Testis (tissue), 2 donors: ENCODE data around the gene CLCA2.

ENCODE experiments used
- CTCF ChIP-seq, 3 experiments: fragments of 450-650 bp in 2 of 3; fragments of 200-600 bp in 1 of 3; sonication (generic) in 1 of 3; IDR thresholded peaks; one replicate each; pipeline ENCODE4 v1.5.1; 2016 to 2019; ENCODE audit warnings: antibody characterized with exemption in 3 of 3, mild to moderate bottlenecking in 2 of 3, moderate library complexity in 1 of 3
- POLR2A ChIP-seq: fragments of 450-650 bp; IDR thresholded peaks from one replicate; pipeline ENCODE4 v1.6.1; 2017; ENCODE audit warnings: antibody characterized with exemption, mild to moderate bottlenecking, moderate library complexity

- TF ChIP-seq CTCF (IDR thresholded peaks at IDR 0.05), result no peak
- TF ChIP-seq POLR2A, result no peak
Measured at GRCh38 chr1:86472152-86472551, 48.2 kb downstream of the CLCA2 start.
